WERI-Rb-1 (cell line): ENCODE results near the gene MAP9.

Source experiments
- DNase-seq: peaks from one replicate; pipeline ENCODE4 v3.0.0-alpha.2; 2020
- H3K27ac ChIP-seq: fragments of 250-450 bp; sonication (Bioruptor Pico); 2 replicates; pipeline ENCODE4 v1.5.1; 2020; ENCODE audit warnings: mild to moderate bottlenecking, moderate library complexity
- H3K27me3 ChIP-seq: fragments of 250-450 bp; sonication (Bioruptor Pico); 2 replicates; pipeline ENCODE4 v1.5.1; 2021; ENCODE audit warnings: mild to moderate bottlenecking, low read depth, moderate library complexity; ENCODE audit not compliant: insufficient read depth, severe bottlenecking
- H3K36me3 ChIP-seq: fragments of 250-450 bp; sonication (Bioruptor Pico); 2 replicates; pipeline ENCODE4 v1.5.1; 2020; ENCODE audit warnings: mild to moderate bottlenecking, moderate library complexity
- H3K4me3 ChIP-seq: 2 replicates; pipeline ENCODE4 v1.5.1; 2011; ENCODE audit warnings: low read depth, mild to moderate bottlenecking, control low read depth, low read length
- H3K9me3 ChIP-seq: fragments of 250-450 bp; sonication (Bioruptor Pico); 2 replicates; pipeline ENCODE4 v1.5.1; 2021; ENCODE audit warnings: mild to moderate bottlenecking, moderate library complexity; ENCODE audit not compliant: severe bottlenecking
- TF ChIP-seq, protein P1 (sequence below): IDR thresholded peaks from 2 replicates; pipeline ENCODE4 v1.5.1; 2011; ENCODE audit warnings: low read depth, mild to moderate bottlenecking, control low read depth, inconsistent platforms, low read length

The MAP9 gene

GRCh38 chr4:155388162-155388561 lies 11.4 kb upstream of the MAP9 start:
- peaks cover 3% of the 10 kb centered on the region for H3K9me3 ChIP-seq
- TF ChIP-seq, protein P1, sequence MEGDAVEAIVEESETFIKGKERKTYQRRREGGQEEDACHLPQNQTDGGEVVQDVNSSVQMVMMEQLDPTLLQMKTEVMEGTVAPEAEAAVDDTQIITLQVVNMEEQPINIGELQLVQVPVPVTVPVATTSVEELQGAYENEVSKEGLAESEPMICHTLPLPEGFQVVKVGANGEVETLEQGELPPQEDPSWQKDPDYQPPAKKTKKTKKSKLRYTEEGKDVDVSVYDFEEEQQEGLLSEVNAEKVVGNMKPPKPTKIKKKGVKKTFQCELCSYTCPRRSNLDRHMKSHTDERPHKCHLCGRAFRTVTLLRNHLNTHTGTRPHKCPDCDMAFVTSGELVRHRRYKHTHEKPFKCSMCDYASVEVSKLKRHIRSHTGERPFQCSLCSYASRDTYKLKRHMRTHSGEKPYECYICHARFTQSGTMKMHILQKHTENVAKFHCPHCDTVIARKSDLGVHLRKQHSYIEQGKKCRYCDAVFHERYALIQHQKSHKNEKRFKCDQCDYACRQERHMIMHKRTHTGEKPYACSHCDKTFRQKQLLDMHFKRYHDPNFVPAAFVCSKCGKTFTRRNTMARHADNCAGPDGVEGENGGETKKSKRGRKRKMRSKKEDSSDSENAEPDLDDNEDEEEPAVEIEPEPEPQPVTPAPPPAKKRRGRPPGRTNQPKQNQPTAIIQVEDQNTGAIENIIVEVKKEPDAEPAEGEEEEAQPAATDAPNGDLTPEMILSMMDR = no peak
- DNase-seq = no peak
- H3K27ac ChIP-seq = no peak overlapping the region
- no peaks in the 10 kb centered on the region for H3K36me3 ChIP-seq
- H3K4me3 ChIP-seq = no peak overlapping the region
- H3K27me3 ChIP-seq = no peaks in the 10 kb centered on the region

DNA sequence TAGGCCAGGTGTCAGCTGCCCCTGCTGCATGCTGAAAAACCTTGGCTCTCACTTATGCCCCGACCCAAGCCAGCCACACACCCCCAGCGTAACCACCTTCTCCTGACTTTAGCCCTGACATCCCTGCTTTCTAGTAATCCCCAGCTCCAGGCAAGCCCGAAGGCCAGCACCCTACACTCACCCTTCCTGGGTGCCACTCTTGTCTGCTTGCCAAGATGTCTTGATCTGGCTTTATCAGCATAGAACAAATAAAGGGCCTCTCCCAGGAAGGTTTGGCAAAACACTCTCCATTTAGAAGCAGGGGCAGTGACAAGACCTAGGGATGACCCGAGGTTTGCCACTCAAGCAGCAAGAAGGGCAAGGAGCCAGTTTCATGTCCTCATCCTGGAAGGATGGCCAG lies 6.8 kb upstream of the MAP9 start:
- Histone ChIP-seq H3K36me3 (no peaks in the 10 kb centered on the region), H3K9me3 (peaks cover 3% of the 10 kb centered on the region), H3K4me3 (no peak overlapping the region), H3K27me3 (no peaks in the 10 kb centered on the region), H3K27ac (no peak overlapping the region)
- no peak for DNase-seq
- TF ChIP-seq, protein P1 = no peak

- DNase-seq = no peak
- Histone ChIP-seq H3K27ac (no peak overlapping the region), H3K36me3 (no peaks in the 10 kb centered on the region), H3K4me3 (no peak overlapping the region), H3K27me3 (no peaks in the 10 kb centered on the region), H3K9me3 (peaks cover 5% of the 10 kb centered on the region)
- TF ChIP-seq, protein P1 = no peak
These were observed 511 bp upstream of the MAP9 start for GRCh38 chr4:155377276-155377675.

DNA sequence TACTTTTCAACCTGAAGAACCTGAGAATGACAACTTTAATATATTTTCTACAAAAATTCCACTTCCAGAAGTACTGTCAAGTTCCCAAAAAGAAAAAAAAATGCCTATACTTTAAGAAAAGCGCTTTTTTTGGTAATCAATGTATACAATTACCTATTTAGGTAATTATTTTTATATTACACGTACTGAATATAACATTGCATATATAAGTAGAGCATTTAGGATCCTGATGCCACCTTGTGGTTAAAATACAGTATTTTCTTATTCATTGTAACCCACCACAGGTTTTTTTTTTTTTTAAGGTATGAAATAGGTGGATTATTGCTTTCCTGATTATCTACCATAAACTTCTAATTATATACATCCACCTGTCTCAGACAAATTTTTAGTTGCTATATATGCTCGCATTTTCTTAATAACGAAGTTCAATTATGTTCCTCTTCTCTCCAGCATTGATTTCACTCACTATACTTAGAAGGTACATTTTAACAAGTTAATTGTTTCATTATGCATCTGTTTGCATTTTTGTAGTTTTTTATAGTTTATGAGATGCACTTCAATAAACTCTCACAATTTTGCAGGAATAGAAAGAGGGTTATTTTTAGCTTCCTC lies 5.2 kb downstream of the MAP9 start:
- no peaks in the 10 kb centered on the region for H3K9me3 ChIP-seq
- TF ChIP-seq, protein P1 = no peak
- H3K27me3 ChIP-seq = no peaks in the 10 kb centered on the region
- peaks cover 4% of the 10 kb centered on the region; the same call in 1 of the 2 replicates for H3K36me3 ChIP-seq
- no peak overlapping the region for H3K4me3 ChIP-seq
- no peak for DNase-seq
- no peak overlapping the region for H3K27ac ChIP-seq

DNA sequence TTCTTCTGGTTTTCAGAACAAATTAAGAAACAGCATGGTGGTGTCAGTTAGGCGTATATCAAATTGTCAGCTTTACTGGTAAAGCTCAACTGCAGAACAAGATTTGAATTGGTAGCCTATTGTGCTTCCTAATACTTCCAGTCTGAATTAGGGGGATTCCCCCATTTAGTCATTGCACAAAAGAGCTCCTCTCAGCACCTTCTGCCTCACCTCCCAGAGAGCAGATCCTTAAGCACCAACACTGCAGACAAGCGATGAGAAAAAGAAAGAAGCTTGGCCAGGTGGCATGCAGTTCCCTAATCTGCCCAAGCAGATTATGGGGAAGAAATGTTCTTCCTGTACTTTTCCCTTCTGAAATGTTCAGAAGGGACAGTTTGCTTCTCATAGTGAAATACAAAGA lies 9.2 kb downstream of the MAP9 start:
- no peaks in the 10 kb centered on the region for H3K27me3 ChIP-seq
- H3K4me3 ChIP-seq = no peak overlapping the region
- H3K9me3 ChIP-seq = no peaks in the 10 kb centered on the region
- peaks cover 4% of the 10 kb centered on the region; the same call in 1 of the 2 replicates for H3K36me3 ChIP-seq
- H3K27ac ChIP-seq = peak overlapping the region; percentile 58
- peak; percentile 77 for DNase-seq
- TF ChIP-seq, protein P1 = peak; percentile 44
